Neural progenitor cell (in vitro differentiated cells): Measurements from ENCODE around the gene SH2D3A. TPM values are rescaled to one million over a fixed set of nuclear protein-coding genes. Genes with fewer than 3 reads are reported as not detected.

ENCODE experiments used
- DNase-seq: peaks from one replicate; pipeline ENCODE4 v3.0.0-alpha.2; 2016; ENCODE audit warnings: low spot score
- H2AFZ ChIP-seq: fragments of 200-600 bp; sonication (generic); replicated peaks from 2 replicates; pipeline ENCODE4 v1.6.1; 2016; ENCODE audit warnings: antibody characterized with exemption
- H3F3A ChIP-seq: fragments of 200-600 bp; sonication (generic); 2 replicates; pipeline ENCODE4 v1.6.1; 2016; ENCODE audit warnings: antibody characterized with exemption, low read depth
- H3K27ac ChIP-seq: fragments of 200-600 bp; sonication (generic); 2 replicates; pipeline ENCODE4 v1.5.1; 2016; ENCODE audit warnings: mild to moderate bottlenecking
- H3K27me3 ChIP-seq: fragments of 200-600 bp; sonication (generic); 2 replicates; pipeline ENCODE4 v1.6.1; 2016; ENCODE audit warnings: mild to moderate bottlenecking, moderate library complexity
- H3K36me3 ChIP-seq: fragments of 200-600 bp; sonication (generic); 2 replicates; pipeline ENCODE4 v1.5.1; 2016
- H3K4me1 ChIP-seq: fragments of 200-600 bp; sonication (generic); 2 replicates; pipeline ENCODE4 v1.6.1; 2016; ENCODE audit warnings: mixed run types
- H3K4me2 ChIP-seq: fragments of 200-600 bp; sonication (generic); 2 replicates; pipeline ENCODE4 v1.6.1; 2016
- H3K4me3 ChIP-seq: fragments of 200-600 bp; sonication (generic); 2 replicates; pipeline ENCODE4 v1.5.1; 2016
- H3K79me2 ChIP-seq: fragments of 200-600 bp; sonication (generic); 2 replicates; pipeline ENCODE4 v1.6.1; 2016; ENCODE audit warnings: low read depth
- H3K9ac ChIP-seq: fragments of 200-600 bp; sonication (generic); 2 replicates; pipeline ENCODE4 v1.6.1; 2016
- H3K9me3 ChIP-seq: fragments of 200-600 bp; sonication (generic); 2 replicates; pipeline ENCODE4 v1.5.1; 2016; ENCODE audit warnings: low read depth
- H4K20me1 ChIP-seq: fragments of 200-600 bp; sonication (generic); 2 replicates; pipeline ENCODE4 v1.6.1; 2016; ENCODE audit warnings: low read depth
- H3K27ac Mint-ChIP-seq: 3 replicates; pipeline ENCODE4 v1.8.0; 2021; ENCODE audit warnings: mixed read lengths
- H3K27me3 Mint-ChIP-seq: 2 replicates; pipeline ENCODE4 v1.8.0; 2022; ENCODE audit warnings: low read depth, mild to moderate bottlenecking, inconsistent platforms, moderate library complexity, mixed read lengths; ENCODE audit not compliant: insufficient read depth
- H3K36me3 Mint-ChIP-seq: 3 replicates; pipeline ENCODE4 v1.8.0; 2021; ENCODE audit warnings: mixed read lengths
- H3K4me1 Mint-ChIP-seq: 3 replicates; pipeline ENCODE4 v1.8.0; 2021; ENCODE audit warnings: mixed read lengths
- H3K4me3 Mint-ChIP-seq: 3 replicates; pipeline ENCODE4 v1.8.0; 2021; ENCODE audit warnings: mild to moderate bottlenecking, moderate library complexity, mixed read lengths
- H3K9me3 Mint-ChIP-seq: 3 replicates; pipeline ENCODE4 v1.8.0; 2020; ENCODE audit warnings: mixed read lengths
- EZH2 ChIP-seq: fragments of 200-600 bp; sonication (generic); IDR thresholded peaks from 2 replicates; pipeline ENCODE4 v1.6.1; 2017; ENCODE audit warnings: antibody characterized with exemption, mild to moderate bottlenecking, moderate library complexity
- EZH2phosphoT487 ChIP-seq: fragments of 200-600 bp; sonication (generic); IDR thresholded peaks from 2 replicates; pipeline ENCODE4 v1.6.1; 2017; ENCODE audit warnings: antibody characterized with exemption
- total RNA-seq: library from RNA; depleted of rRNA; stranded (reverse); fragments of >200 nt; gene quantifications from 2 replicates; pipeline ENCODE4 v1.2.3, GENCODE V29; 2015; ENCODE audit warnings: low replicate concordance
- TF ChIP-seq, protein P1 (sequence below): fragments of 200-600 bp; sonication (generic); IDR thresholded peaks from 2 replicates; pipeline ENCODE4 v1.5.1; 2017; ENCODE audit warnings: antibody characterized with exemption, mild to moderate bottlenecking

SH2D3A gene
- total RNA-seq, 1 donor from 2014 or later = 0.65 TPM

DNA sequence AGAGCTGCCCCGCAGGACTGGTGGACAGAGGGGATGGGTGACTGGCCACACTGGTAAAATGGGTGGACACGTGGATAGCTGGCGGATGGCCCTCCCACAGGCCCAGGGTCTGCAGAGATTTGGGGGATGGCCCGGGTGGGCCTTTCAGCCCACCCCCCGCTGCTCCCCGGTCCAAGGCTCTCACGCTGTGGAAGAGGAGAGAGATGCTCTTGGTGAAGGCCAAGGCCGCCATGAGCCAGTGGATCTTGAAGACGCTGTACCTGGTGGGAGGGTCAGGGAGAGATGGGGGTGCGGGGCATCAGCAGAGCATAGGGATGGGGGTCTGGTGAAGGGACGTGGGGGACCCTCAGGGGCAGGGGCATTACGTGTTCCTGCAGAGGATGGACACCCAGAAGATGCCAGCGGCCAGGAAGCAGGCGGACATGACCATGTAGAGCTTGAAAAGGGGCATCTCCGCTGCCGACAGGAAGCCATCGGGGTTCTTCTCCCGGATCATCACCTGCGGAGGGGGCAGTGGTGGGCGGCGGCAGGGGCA, 34.4 kb downstream of the SH2D3A start:
- Histone ChIP-seq H3K79me2 (peaks cover 8% of the 10 kb centered on the region), H3K9ac (no peak overlapping the region), H3K27ac (no peak overlapping the region), H2AFZ (no peak overlapping the region), H3F3A (peaks cover 10% of the 10 kb centered on the region), H3K4me1 (peaks cover 13% of the 10 kb centered on the region), H4K20me1 (no peaks in the 10 kb centered on the region), H3K27me3 (no peaks in the 10 kb centered on the region), H3K36me3 (no peaks in the 10 kb centered on the region), H3K9me3 (no peaks in the 10 kb centered on the region), H3K4me2 (no peak overlapping the region), H3K4me3 (no peak overlapping the region)
- H3K4me3 Mint-ChIP-seq = no peak overlapping the region
- TF ChIP-seq EZH2 (no peak), EZH2phosphoT487 (no peak)
- TF ChIP-seq, protein P1, sequence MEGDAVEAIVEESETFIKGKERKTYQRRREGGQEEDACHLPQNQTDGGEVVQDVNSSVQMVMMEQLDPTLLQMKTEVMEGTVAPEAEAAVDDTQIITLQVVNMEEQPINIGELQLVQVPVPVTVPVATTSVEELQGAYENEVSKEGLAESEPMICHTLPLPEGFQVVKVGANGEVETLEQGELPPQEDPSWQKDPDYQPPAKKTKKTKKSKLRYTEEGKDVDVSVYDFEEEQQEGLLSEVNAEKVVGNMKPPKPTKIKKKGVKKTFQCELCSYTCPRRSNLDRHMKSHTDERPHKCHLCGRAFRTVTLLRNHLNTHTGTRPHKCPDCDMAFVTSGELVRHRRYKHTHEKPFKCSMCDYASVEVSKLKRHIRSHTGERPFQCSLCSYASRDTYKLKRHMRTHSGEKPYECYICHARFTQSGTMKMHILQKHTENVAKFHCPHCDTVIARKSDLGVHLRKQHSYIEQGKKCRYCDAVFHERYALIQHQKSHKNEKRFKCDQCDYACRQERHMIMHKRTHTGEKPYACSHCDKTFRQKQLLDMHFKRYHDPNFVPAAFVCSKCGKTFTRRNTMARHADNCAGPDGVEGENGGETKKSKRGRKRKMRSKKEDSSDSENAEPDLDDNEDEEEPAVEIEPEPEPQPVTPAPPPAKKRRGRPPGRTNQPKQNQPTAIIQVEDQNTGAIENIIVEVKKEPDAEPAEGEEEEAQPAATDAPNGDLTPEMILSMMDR = no peak
- peaks cover 11% of the 10 kb centered on the region for H3K4me1 Mint-ChIP-seq
- no peak overlapping the region for H3K27ac Mint-ChIP-seq
- DNase-seq = no peak
- no peaks in the 10 kb centered on the region for H3K9me3 Mint-ChIP-seq
- peaks cover 8% of the 10 kb centered on the region for H3K36me3 Mint-ChIP-seq
- H3K27me3 Mint-ChIP-seq = peaks cover 11% of the 10 kb centered on the region

DNA sequence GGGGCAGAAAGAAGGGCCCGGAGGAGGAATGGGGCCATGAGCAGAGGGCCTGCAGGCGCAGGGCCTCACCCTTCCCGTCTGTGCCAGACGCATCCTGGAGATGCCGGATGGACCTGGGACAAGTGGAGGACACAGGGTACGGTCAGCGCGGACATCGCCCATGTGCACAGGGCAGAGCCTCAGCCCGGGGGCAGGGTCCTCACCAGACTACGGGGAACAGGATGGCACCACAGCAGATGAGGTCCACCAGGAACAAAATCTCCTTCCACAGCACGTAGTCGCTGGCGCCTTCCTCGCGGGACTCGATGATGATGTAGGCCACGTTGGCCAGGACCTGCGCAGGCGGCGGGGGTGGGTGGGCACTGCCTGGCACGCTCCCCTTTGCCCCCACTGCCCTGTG, 35.4 kb downstream of the SH2D3A start:
- Mint-ChIP-seq H3K27me3 (peaks cover 11% of the 10 kb centered on the region), H3K4me1 (peaks cover 9% of the 10 kb centered on the region), H3K4me3 (no peak overlapping the region), H3K27ac (no peak overlapping the region), H3K36me3 (peaks cover 8% of the 10 kb centered on the region), H3K9me3 (no peaks in the 10 kb centered on the region)
- H3F3A ChIP-seq = peaks cover 7% of the 10 kb centered on the region
- no peak overlapping the region for H2AFZ ChIP-seq
- H3K4me1 ChIP-seq = peaks cover 13% of the 10 kb centered on the region
- no peak overlapping the region for H3K9ac ChIP-seq
- peaks cover 8% of the 10 kb centered on the region for H3K79me2 ChIP-seq
- H3K36me3 ChIP-seq = no peaks in the 10 kb centered on the region
- no peaks in the 10 kb centered on the region for H3K9me3 ChIP-seq
- H3K27ac ChIP-seq = no peak overlapping the region
- DNase-seq = no peak
- TF ChIP-seq EZH2phosphoT487 = no peak
- TF ChIP-seq, protein P1 = no peak
- no peak for TF ChIP-seq EZH2
- no peaks in the 10 kb centered on the region for H3K27me3 ChIP-seq
- no peaks in the 10 kb centered on the region for H4K20me1 ChIP-seq
- H3K4me2 ChIP-seq = no peak overlapping the region
- no peak overlapping the region for H3K4me3 ChIP-seq

DNA sequence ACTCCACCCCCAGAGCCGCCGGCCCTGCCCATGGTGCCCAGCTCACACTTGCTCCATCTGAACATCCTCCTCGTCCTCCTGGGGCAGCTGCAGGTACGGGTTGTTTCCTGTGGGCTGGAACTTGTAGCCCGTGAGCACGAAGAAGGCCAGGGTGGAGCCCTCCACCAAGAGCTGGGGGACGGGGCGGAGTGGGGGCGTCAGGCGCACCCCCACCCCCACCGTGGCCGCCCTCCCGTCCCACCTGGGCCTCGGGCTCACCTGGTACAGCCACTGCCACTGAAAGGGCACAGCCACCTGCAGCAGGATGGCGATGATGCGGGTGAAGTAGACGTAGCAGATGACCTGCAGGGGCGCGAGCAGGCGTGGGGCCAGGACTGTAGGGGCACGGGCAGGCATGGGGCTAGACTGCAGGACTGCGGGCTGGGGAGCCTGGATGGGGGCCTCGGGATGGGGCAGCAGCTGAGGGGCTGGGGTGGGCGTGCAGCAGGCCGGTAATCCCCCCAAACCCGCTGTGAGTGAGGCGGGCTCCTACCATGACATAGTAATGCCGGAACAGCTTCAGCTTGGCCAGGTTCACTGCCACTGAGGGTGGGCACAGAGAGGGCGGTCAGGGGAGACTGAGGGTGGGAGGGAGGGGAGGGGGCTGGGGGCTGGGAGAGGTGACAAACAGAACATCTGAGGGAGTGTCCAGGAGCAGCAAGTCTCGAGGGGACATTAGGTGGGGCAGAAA, 36.1 kb downstream of the SH2D3A start:
- Histone ChIP-seq H3K27ac (no peak overlapping the region), H3K36me3 (no peaks in the 10 kb centered on the region), H2AFZ (no peak overlapping the region), H3K4me1 (peaks cover 9% of the 10 kb centered on the region), H3K9me3 (no peaks in the 10 kb centered on the region), H3K79me2 (peaks cover 5% of the 10 kb centered on the region), H3K4me3 (no peak overlapping the region), H3K4me2 (no peak overlapping the region), H3K27me3 (no peaks in the 10 kb centered on the region), H3K9ac (no peak overlapping the region), H4K20me1 (no peaks in the 10 kb centered on the region), H3F3A (no peaks in the 10 kb centered on the region)
- Mint-ChIP-seq H3K4me3 (no peak overlapping the region), H3K27me3 (peaks cover 8% of the 10 kb centered on the region), H3K4me1 (peaks cover 4% of the 10 kb centered on the region), H3K36me3 (peaks cover 8% of the 10 kb centered on the region), H3K27ac (no peak overlapping the region), H3K9me3 (no peaks in the 10 kb centered on the region)
- DNase-seq = no peak
- TF ChIP-seq, protein P1 = no peak
- no peak for TF ChIP-seq EZH2
- TF ChIP-seq EZH2phosphoT487 = no peak
